Measurements from ENCODE around the gene DDX41. TPM values are rescaled to one million over a fixed set of nuclear protein-coding genes. Genes with fewer than 3 reads are reported as not detected.

The DDX41 gene
- total and polyA plus RNA-seq, 10 of the 15 experiments (the other 5 are each of a cell fraction or from before 2014, with no cell fraction given): 32.7 to 215 (median 93.6) TPM

GRCh38 chr5:177497292-177498012, 19.3 kb downstream of the DDX41 start, which contains the start of gene PDLIM7 (continued):
- no peak for TF ChIP-seq ZBTB11 (CRISPR knock-in tag; IDR thresholded peaks at IDR 0.05)
- no peak for TF ChIP-seq PAX5 (IDR thresholded peaks at IDR 0.05; ENCODE audit: borderline replicate concordance, low read depth, low read length)
- TF ChIP-seq NR2C2 (IDR thresholded peaks at IDR 0.05; ENCODE audit: borderline replicate concordance, control insufficient read depth, insufficient read length, low read depth): no peak
- TF ChIP-seq SP1 (IDR thresholded peaks at IDR 0.05; ENCODE audit: low read depth, low read length): peak; percentile 85
- no peak for TF ChIP-seq USF1 (IDR thresholded peaks at IDR 0.05; ENCODE audit: borderline replicate concordance, extremely low read length, insufficient read depth, low read depth, low read length)
- TF ChIP-seq TBL1XR1 (IDR thresholded peaks at IDR 0.05; ENCODE audit: low read depth, low read length): no peak
- TF ChIP-seq RFX5 (IDR thresholded peaks at IDR 0.05; ENCODE audit: low read depth, low read length): no peak
- peak; percentile 93 for TF ChIP-seq NR2F1 (conservative IDR thresholded peaks at IDR 0.05)
- no peak for TF ChIP-seq ELK1 (IDR thresholded peaks at IDR 0.05; ENCODE audit: low read depth, low read length)
- TF ChIP-seq KAT2A (conservative IDR thresholded peaks at IDR 0.05; ENCODE audit: control insufficient read depth, low read depth, low read length): no peak
- TF ChIP-seq MTA2 (IDR thresholded peaks at IDR 0.05; ENCODE audit: low read depth): no peak
- TF ChIP-seq SPI1 (IDR thresholded peaks at IDR 0.05; ENCODE audit: borderline replicate concordance, insufficient read depth, low read depth, low read length): no peak
- TF ChIP-seq RUNX3 (IDR thresholded peaks at IDR 0.05; ENCODE audit: low read length): peak; percentile 25; the same call in 1 of the 2 replicates
- TF ChIP-seq POU2F2 (IDR thresholded peaks at IDR 0.05; ENCODE audit: borderline replicate concordance, low read depth, low read length): no peak; the same call in 2 of the 3 replicates
- no peak for TF ChIP-seq RAD51 (IDR thresholded peaks at IDR 0.05)
- TF ChIP-seq CREM (IDR thresholded peaks at IDR 0.05; ENCODE audit: low read depth): peak; percentile 31; the same call in 1 of the 2 replicates
- TF ChIP-seq SIN3A (IDR thresholded peaks at IDR 0.05; ENCODE audit: low read depth, low read length): no peak
- TF ChIP-seq SUZ12 (IDR thresholded peaks at IDR 0.05; ENCODE audit: unreplicated experiment): no peak
- TF ChIP-seq POLR2A (IDR thresholded peaks at IDR 0.05; ENCODE audit: low read depth, low read length): peak; percentile 98
- TF ChIP-seq ZNF24 (IDR thresholded peaks at IDR 0.05): no peak
- no peak for TF ChIP-seq ATF3 (IDR thresholded peaks at IDR 0.05; ENCODE audit: borderline replicate concordance, extremely low read depth, low read depth, low read length)
- TF ChIP-seq RBBP5 (conservative IDR thresholded peaks at IDR 0.05): no peak
- TF ChIP-seq NRF1 (conservative IDR thresholded peaks at IDR 0.05; ENCODE audit: low read depth, low read length): 0 out of 2 replicates have a peak, but pooled peaks have one; percentile 20
- TF ChIP-seq FOS (IDR thresholded peaks at IDR 0.05; ENCODE audit: borderline replicate concordance, extremely low read depth, insufficient read length): no peak
- peak; percentile 37; the same call in 1 of the 2 replicates for TF ChIP-seq CREB1 (IDR thresholded peaks at IDR 0.05; ENCODE audit: low read depth)

All from GM12878 (cell line).